ENCODE measurements around the gene GPSM1.

The GPSM1 gene, protein sequence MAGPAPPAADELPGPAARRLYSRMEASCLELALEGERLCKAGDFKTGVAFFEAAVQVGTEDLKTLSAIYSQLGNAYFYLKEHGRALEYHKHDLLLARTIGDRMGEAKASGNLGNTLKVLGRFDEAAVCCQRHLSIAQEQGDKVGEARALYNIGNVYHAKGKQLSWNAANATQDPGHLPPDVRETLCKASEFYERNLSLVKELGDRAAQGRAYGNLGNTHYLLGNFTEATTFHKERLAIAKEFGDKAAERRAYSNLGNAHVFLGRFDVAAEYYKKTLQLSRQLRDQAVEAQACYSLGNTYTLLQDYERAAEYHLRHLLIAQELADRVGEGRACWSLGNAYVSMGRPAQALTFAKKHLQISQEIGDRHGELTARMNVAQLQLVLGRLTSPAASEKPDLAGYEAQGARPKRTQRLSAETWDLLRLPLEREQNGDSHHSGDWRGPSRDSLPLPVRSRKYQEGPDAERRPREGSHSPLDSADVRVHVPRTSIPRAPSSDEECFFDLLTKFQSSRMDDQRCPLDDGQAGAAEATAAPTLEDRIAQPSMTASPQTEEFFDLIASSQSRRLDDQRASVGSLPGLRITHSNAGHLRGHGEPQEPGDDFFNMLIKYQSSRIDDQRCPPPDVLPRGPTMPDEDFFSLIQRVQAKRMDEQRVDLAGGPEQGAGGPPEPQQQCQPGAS

DNA sequence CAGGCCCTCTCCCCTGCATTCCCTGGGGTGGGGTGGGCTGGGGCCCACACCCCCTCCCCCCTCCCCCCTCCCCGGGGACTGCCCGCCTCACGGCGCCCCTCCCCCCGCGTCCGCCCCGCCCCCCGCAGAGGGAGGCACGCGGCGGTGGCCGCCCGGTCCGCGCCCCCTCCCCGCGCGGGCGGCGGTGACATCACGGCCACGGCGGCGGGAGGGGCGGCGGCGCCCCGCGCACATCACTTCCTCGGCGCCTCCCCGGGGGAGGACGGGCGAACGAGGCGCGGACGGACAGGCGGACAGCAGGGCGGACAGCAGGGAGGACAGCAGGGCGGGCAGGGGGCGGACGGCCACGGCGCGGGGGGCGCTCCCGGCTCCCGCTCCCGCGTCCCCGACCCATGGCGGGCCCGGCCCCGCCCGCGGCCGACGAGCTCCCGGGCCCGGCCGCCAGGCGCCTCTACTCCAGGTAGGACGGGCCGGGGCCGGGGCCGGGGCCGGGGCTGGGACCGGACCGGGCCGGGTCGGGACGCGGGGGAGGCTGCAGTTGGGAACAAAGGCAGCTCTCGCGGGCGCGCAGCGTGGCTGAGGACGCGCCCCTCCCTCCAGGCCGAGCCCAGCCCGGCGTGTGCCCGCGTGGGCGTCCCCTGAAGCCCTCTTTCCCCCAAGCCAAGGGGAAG, at the start of gene GPSM1:
Gene GPSM1, plus strand, starts transcription at position 236 of the 671 bp plus-strand sequence. Its CDS starts 157 bp downstream, at position 393.
- H3K36me3 ChIP-seq (replicated peaks): no peaks in the 10 kb centered on the region
- H3K9me3 ChIP-seq: no peaks in the 10 kb centered on the region
- in situ Hi-C loops (cut with MboI; ENCODE audit: low sequenced_read_pairs): no loop called here
- H3K4me3 ChIP-seq: peak within 1 kb of the TSS; percentile 42
- peak in 1 of 2 experiments; percentile 54 for DNase-seq (ENCODE audit: low spot score in 2 of 2)
- peaks cover 9% of the 10 kb centered on the region for H3K4me1 ChIP-seq
- no peaks in the 10 kb centered on the region for H3K27me3 ChIP-seq (ENCODE audit: low read depth)

DNA sequence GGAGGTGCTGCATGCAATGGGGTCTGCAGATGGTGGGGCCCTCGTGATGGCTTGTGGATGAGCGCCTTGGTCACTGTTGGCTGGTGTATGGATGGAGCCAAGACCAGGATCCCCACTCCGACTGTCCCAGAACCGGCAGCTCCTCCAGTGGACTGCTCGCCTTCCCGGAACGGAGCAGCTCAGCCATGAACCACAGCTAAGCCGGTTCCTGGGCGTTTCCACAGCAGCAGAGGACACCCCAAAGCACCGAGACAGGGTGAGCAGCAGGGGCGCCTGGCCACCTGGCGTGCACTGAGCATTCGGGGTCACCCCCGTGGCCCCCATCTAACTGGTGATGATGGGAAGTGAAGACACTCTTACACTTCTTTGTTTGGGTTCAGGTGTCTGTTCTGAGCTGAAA, 49.6 kb upstream of the GPSM1 start:
- in situ Hi-C loops (cut with MboI; ENCODE audit: low sequenced_read_pairs): no loop called here
- Histone ChIP-seq H3K27me3 (ENCODE audit: low read depth) (peaks cover 33% of the 10 kb centered on the region), H3K9me3 (no peaks in the 10 kb centered on the region), H3K4me3 (no peak overlapping the region), H3K36me3 (replicated peaks) (no peaks in the 10 kb centered on the region), H3K4me1 (no peaks in the 10 kb centered on the region)
- no peak for DNase-seq (ENCODE audit: low spot score in 2 of 2)

DNA sequence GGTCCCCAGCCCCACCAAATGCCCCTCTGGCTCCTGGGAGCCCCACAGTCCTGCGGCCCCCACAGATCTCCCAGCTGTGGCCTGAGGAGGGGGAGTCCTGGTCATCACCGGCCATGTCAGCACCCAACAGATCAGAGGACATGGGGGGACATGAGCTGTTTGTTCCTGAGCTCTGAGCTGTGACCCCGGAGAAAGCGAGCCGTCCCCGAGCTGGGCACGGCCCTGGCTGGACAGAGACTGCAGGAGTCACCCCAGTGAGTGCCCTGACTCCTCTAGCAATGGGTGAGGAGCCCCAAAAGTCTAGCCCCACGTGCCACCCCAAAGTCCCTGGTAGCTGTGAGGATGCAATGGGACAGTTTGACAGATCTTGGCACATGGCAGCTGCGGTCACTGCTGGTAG, 49.1 kb upstream of the GPSM1 start:
- Histone ChIP-seq H3K4me1 (no peaks in the 10 kb centered on the region), H3K4me3 (no peak overlapping the region), H3K9me3 (no peaks in the 10 kb centered on the region), H3K27me3 (ENCODE audit: low read depth) (peaks cover 33% of the 10 kb centered on the region), H3K36me3 (replicated peaks) (no peaks in the 10 kb centered on the region)
- DNase-seq (ENCODE audit: low spot score in 2 of 2): no peak
- in situ Hi-C loops (cut with MboI; ENCODE audit: low sequenced_read_pairs): no loop called here

DNA sequence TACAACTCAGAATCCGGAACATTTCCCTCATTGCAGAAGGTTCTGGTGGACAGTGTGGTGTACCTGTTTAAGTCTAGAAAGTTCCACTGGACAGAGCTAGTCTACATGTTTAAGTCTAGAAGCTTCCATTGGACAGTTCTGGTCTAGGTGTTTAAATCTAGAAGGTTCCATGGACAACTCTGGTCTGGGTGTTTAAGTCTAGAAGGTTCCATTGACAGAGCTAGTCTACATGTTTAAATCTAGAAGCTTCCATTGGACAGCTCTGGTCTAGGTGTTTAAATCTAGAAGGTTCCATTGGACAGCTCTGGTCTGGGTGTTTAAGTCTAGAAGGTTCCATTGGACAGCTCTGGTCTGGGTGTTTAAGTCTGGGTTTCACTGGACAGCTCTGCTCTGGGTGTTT, 48.4 kb upstream of the GPSM1 start:
- no peak overlapping the region for H3K4me3 ChIP-seq
- H3K27me3 ChIP-seq (ENCODE audit: low read depth): peaks cover 27% of the 10 kb centered on the region
- in situ Hi-C loops (cut with MboI; ENCODE audit: low sequenced_read_pairs): no loop called here
- no peaks in the 10 kb centered on the region for H3K9me3 ChIP-seq
- no peaks in the 10 kb centered on the region for H3K4me1 ChIP-seq
- no peaks in the 10 kb centered on the region for H3K36me3 ChIP-seq (replicated peaks)
- no peak for DNase-seq (ENCODE audit: low spot score in 2 of 2)

DNA sequence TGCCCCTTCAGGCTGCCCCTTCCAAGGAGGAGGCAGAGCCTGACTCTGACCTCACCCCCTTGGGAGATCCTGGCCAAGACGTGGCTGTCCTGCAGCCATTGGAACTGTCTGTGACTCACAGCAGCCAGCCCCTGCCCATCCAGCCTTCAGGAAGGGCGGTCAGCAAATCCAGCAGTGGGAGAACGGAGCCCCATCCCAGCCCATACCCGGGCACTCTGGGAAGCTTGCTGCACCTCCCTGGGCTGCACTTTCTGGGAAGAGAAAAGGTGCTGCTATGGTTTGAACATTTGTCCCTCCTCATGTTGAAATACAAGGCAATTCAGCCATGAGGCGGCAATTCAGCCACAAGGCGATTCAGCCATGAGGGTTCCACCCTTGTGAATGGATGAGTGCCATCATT, 47.9 kb upstream of the GPSM1 start:
- Histone ChIP-seq H3K4me3 (no peak overlapping the region), H3K4me1 (no peaks in the 10 kb centered on the region), H3K27me3 (ENCODE audit: low read depth) (peaks cover 25% of the 10 kb centered on the region), H3K36me3 (replicated peaks) (no peaks in the 10 kb centered on the region), H3K9me3 (no peaks in the 10 kb centered on the region)
- DNase-seq (ENCODE audit: low spot score in 2 of 2): no peak
- in situ Hi-C loops (cut with MboI; ENCODE audit: low sequenced_read_pairs): no loop called here

DNA sequence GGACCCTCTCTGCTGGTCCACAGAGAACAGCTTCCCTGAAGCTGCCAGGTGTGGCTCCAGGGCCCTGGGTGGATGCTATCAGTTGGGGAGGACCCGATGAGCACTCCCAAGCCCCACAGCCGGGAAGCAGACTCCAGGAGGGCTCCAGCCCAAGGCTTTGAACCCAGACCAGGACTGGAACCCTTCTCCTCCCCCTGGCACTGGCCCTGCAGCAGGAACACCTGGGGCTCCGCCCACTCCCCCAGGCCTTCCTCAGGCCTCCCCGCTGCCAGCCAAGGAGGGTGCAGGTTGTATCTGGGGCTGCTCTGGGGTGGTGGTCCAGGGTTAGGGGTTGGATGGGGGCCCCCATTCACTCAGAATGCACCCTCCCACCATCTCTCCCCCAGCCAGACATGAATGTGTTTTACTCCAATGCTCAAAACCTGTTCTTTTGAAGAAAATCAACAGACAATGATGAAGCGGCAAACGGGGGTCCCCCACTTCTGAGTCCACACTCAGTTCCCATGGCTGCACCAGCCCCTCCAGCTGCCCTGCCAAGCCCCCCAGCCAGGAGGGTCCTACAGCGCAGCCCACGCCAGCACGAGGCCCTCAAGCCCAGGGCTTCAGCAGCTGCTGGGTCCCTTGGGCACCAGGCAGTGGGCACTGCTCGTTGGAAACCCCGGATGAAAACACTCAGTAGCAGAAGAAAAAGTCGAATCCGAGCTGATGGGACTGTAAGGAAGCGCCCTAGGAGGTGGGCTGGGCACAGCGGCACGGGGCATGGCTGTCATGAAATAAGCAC, 46.6 kb upstream of the GPSM1 start:
- in situ Hi-C loops (cut with MboI; ENCODE audit: low sequenced_read_pairs): loop anchor here (10.0 kb wide), 1 partner anchor 116 kb away; no protein-coding TSS in a partner anchor
- DNase-seq (ENCODE audit: low spot score in 2 of 2): no peak
- Histone ChIP-seq H3K4me1 (no peaks in the 10 kb centered on the region), H3K27me3 (ENCODE audit: low read depth) (peaks cover 12% of the 10 kb centered on the region), H3K9me3 (no peaks in the 10 kb centered on the region), H3K36me3 (replicated peaks) (no peaks in the 10 kb centered on the region), H3K4me3 (no peak overlapping the region)

DNA sequence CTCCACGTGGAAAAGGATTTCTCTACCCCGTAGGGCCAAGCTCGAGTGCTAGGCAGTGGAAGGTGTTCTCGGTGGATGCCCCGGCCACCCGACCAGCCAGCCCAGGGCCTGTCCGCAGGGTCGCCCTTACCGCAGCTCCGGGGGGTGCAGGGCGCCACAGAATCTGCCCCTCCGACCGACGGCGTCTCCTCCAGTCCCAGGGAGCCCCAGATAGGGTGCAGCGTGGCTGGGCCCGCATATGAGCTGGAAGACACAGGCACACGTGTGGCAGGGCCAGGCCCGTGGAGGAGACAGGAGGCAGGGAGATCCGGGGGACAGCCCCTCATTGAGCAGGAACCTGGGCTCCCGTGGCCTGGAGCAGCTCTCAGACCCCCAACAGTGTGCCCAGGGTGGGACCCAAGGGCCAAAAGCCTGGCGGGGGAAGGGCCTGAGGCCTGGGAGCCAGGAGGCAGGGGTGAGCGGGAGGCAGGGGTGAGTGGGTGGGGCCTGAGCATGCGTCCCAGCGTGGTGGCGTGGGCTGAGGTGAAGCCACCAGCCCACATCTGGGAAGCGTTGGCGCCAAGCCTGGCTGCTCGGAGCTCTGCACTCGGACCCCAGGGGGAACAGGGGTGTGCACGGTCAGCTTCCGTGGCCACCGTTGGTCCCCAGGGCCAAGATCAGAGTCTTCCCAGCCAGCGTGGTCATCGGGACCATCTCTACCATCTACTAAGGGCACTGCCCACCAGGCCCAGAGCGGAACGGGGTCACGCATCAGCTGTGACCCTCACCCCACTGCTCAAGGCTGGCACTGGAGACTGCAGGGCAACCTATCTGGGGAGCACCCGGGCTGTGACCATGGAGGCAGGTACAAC, 45.7 kb upstream of the GPSM1 start:
- H3K4me3 ChIP-seq: no peak overlapping the region
- no peak for DNase-seq (ENCODE audit: low spot score in 2 of 2)
- in situ Hi-C loops (cut with MboI; ENCODE audit: low sequenced_read_pairs): loop anchor here (10.0 kb wide), 1 partner anchor 117 kb away; no protein-coding TSS in a partner anchor
- H3K27me3 ChIP-seq (ENCODE audit: low read depth): peaks cover 3% of the 10 kb centered on the region
- H3K9me3 ChIP-seq: no peaks in the 10 kb centered on the region
- no peaks in the 10 kb centered on the region for H3K4me1 ChIP-seq
- no peaks in the 10 kb centered on the region for H3K36me3 ChIP-seq (replicated peaks)

DNA sequence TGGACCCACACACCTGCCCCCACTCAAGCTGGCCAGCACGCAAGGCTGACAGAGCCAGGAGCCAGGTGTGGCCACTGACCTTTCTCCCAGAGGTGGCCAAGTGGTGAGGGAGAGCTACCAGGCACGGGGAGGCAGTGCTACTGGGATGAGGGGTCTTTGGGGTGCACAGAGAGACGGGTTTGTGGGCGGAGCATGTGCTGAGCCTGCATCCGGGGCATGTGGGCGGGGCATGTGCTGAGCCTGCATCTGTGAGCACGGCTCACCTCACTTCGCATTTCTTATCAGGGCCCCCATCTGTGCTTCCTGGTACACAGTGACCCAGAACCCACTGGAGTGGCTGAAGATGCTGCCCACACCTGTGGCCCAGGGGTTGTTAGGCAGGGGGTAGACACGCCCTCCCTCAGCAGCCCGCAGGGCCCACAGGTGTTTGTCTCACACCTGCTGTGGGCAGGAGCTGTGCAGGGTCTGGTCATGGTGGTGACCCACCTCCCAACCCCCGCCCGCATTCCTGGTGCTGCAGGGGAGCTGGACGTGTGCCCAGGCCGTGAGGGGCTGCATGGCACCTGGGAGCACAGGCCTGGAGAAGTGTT, 45.0 kb upstream of the GPSM1 start:
- Histone ChIP-seq H3K36me3 (replicated peaks) (no peaks in the 10 kb centered on the region), H3K4me1 (no peaks in the 10 kb centered on the region), H3K27me3 (ENCODE audit: low read depth) (no peaks in the 10 kb centered on the region; the same call in 1 of the 2 replicates), H3K4me3 (no peak overlapping the region), H3K9me3 (no peaks in the 10 kb centered on the region)
- in situ Hi-C loops (cut with MboI; ENCODE audit: low sequenced_read_pairs): loop anchor here (10.0 kb wide), 1 partner anchor 118 kb away; no protein-coding TSS in a partner anchor
- DNase-seq (ENCODE audit: low spot score in 2 of 2): no peak

DNA sequence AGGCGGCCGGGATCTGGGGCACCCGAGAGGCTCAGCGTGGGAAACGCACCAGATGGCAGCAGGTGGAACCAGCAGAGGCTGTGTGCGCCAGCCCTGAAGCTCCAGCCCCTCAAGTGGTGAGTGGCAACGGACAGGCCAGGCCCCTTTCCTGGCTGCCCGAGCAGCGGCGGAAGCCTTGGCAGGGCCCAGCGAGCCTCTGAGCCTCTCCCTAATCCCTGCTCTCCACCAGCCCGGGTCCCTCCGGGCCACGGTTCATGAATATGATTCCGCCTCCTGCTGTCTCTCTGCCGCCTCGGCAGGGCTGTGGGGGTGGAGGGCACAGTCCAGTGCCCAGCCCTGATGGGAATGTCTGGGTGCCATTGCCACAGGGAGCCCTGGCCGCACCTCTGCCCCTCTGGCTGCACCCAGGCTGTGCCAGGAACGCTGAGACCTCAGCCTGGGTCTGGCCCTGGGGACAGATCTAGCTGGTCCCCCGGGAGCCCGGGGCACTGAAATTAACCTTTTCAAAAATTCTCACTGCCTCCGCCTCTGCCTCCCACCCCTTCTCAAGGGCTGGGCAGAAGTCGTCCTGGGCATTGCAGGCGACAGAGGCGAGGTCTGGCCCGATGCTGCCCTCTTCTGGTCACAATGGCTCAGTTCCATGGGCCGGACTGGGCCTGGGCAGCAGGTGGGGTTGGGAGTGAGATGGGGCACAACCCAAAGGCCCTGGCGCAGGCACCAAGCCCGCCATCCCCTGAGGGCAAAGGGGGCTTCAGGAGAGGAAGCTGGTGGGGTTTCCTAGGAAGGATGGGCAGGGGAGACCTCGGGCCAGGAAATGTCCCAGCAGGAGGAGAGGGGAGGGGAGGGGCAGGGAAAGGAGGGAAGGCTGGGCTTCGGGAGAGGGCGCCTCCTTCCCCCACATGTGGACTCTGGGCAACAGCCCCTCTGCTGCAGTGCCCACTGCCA, 43.8 kb upstream of the GPSM1 start:
- Histone ChIP-seq H3K9me3 (no peaks in the 10 kb centered on the region), H3K36me3 (replicated peaks) (no peaks in the 10 kb centered on the region), H3K27me3 (ENCODE audit: low read depth) (no peaks in the 10 kb centered on the region), H3K4me3 (no peak overlapping the region), H3K4me1 (no peaks in the 10 kb centered on the region)
- peak; percentile 49 to 88 for DNase-seq (ENCODE audit: low spot score in 2 of 2)
- in situ Hi-C loops (cut with MboI; ENCODE audit: low sequenced_read_pairs): loop anchor here (10.0 kb wide), 1 partner anchor 119 kb away; no protein-coding TSS in a partner anchor

DNA sequence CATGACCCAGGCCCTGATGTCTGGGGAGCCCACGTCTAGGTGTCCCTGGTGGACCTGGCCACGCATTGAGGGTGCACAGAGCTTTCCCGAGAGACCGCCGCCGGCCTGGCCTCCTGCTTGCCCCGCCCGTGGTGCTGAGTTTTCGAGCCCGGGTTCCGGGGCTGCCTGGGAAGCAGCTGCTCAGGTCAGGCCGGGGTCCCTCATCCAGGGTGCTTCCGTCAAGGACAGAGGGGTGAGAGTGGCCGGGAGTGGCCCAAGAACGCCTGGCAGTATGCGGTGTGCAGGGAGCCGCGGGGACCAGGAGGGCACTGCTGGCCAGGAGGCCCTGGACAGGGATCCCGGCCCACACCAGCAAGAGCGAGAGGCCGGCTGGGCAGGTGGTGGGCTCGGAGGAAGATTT, 43.0 kb upstream of the GPSM1 start:
- in situ Hi-C loops (cut with MboI; ENCODE audit: low sequenced_read_pairs): loop anchor here (10.0 kb wide), 1 partner anchor 120 kb away; no protein-coding TSS in a partner anchor

DNA sequence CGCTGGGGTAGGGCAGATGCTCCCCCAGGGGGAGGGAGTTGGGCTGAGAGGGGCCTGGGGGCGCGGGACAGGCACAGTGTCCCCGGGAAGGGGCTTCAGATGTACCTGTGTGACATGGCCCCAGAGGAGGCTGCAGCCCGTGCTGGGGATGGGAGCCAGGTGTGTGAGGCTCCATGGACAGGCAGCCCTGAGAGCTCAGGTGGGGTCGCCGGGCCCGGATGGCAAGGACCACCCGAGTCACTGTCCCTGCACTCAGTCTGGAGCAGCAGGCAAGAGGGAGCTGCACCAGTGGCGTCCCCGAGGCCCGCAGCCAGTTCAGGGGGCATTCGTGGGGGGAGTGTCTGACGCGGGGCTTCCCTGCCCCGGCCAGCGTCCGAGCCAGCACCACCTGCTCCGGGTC, 42.4 kb upstream of the GPSM1 start:
- no peaks in the 10 kb centered on the region for H3K9me3 ChIP-seq
- no peaks in the 10 kb centered on the region for H3K36me3 ChIP-seq (replicated peaks)
- in situ Hi-C loops (cut with MboI; ENCODE audit: low sequenced_read_pairs): loop anchor here (10.0 kb wide), 1 partner anchor 120 kb away; no protein-coding TSS in a partner anchor
- DNase-seq (ENCODE audit: low spot score in 2 of 2): no peak
- no peaks in the 10 kb centered on the region for H3K4me1 ChIP-seq
- H3K4me3 ChIP-seq: no peak overlapping the region
- no peaks in the 10 kb centered on the region for H3K27me3 ChIP-seq (ENCODE audit: low read depth)

More for the DNA sequence above, 43.0 kb upstream of the GPSM1 start:
- Histone ChIP-seq H3K36me3 (replicated peaks) (no peaks in the 10 kb centered on the region), H3K27me3 (ENCODE audit: low read depth) (no peaks in the 10 kb centered on the region), H3K4me1 (no peaks in the 10 kb centered on the region), H3K9me3 (no peaks in the 10 kb centered on the region), H3K4me3 (no peak overlapping the region)
- no peak for DNase-seq (ENCODE audit: low spot score in 2 of 2)
